Anterior cingulate cortex (tissue), 58 donors: Measurements from ENCODE around the gene AOPEP.

Experiments used
- DNase-seq, 58 donors: peaks; one replicate each; lab custom pipeline; 2025; lab: John Stamatoyannopoulos, UW

Gene AOPEP

GRCh38 chr9:95083086-95083768 is 356.7 kb downstream of the AOPEP start:
- DNase-seq: no peak

- DNase-seq: peak in 1 of 58 donors; percentile 44
Measured at GRCh38 chr9:95084254-95084934, 357.9 kb downstream of the AOPEP start.

DNA sequence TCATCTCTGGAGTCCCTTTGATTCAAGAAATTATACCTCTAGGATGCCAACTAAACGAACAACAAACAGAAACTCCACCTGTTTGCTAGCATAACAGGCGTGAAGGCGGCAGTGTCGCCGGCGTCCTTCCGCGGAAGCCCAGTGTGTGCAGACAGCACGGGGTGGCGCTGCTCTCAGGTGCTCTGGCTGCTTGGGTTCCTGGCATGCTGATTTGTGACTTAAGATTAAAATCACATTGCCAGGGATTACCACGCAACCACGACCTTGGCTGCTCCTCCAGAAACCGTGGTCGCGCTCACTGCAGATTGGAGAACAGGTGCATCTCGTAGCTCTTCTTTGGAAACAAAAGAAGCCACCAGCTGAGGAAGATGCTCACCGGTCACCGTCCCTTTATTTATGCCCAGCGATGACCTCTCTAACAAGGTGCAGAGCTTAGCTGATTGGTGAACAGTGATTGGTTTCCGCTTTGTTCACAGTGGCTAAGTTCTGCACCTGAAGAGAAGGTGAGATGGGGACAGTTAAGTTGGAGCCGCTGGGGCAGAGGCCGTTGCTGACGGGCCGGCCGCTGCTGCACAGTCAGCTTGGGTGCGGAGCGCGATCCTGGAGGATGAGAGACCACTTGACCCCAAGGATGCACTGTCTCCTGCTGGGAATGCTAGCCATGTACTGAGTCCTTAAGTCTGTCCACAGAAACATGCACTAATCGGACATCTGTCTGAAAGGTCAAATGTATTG is 358.7 kb downstream of the AOPEP start:
- no peak for DNase-seq

DNA sequence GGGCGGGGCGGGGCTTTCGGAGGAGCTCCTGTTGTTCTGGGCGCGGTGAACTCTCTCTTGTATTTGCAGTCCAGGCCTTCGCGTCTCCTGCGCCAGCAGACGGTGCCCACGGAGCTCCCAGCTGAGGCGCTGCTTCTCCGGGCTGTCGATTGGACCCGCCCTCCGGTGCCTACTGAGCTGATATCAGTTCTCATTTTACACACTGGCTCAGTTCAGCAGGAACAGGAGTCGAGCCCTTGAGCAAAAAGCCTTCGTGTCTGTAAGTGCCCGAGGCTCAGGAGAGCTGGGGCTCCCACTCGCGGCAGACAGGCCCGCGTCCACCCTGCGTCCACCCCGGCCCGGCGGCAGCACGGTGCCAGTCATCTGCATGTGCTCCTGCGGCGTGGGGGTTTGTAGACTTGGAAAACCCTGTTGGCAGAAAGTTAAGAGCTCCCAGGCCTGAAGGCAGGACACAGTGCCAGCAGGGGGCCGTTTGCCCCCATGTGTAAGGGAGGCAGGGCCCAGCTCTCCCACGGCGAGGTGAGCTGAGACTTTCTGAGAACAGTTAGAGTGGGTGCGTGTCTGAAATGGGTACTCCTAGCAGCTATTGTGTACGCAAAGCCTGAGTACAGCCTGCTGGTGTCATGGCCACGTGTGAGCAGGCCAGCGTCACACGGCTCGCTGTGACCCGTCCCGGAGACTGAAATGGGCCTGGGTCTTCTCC is 359.5 kb downstream of the AOPEP start:
- DNase-seq: peak in 6 of 58 donors; percentile 30 to 48 (median 39)

DNA sequence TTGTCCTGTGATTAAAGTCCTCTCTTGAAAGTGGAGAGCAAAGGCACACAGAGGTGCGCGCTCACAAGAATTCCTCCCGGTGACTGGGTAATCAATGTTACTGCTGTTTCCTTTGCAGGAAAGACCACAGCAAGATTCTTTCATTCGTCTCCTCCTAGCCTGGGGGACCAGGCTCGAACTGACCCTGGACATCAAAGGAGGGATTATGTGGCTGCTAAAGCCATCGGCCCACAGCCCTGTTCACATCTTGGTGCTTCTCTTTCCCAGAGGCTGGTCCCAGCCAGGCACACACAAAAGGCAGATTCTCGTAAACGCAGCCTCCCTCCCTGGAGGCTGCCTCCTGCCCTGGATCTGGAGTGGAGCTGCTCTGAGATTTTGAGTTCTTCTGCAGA is 360.1 kb downstream of the AOPEP start:
- peak in 1 of 58 donors; percentile 41 for DNase-seq

DNA sequence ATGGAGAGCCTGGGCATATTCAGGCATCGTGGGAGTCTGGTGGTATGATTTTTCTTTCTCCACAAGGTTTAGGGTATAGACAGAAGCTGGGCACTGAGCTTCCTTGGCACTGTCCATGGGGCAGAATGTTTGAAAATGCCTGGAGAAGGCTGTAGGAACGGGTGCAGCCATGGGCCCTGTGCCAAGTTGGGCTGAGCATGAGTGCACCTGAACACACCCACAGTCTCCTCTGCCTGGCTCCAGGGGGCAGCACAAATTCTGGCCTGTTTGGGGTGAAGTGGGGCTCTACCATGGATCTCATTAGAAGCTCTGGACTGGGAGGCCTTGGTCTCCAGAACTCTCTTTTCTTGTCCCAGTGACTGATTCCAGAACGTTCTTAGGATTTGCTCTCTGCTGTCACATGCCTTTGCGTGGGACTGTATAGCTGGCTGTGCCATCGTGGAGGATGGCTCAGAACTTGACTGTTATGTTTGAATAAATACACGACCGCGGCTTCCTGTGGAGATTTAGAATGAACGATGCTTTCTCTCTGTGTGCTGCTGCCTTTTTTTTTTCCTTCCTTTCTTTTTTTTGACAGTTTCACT is 361.3 kb downstream of the AOPEP start:
- peak in 2 of 58 donors; percentile 17 to 26 for DNase-seq

DNA sequence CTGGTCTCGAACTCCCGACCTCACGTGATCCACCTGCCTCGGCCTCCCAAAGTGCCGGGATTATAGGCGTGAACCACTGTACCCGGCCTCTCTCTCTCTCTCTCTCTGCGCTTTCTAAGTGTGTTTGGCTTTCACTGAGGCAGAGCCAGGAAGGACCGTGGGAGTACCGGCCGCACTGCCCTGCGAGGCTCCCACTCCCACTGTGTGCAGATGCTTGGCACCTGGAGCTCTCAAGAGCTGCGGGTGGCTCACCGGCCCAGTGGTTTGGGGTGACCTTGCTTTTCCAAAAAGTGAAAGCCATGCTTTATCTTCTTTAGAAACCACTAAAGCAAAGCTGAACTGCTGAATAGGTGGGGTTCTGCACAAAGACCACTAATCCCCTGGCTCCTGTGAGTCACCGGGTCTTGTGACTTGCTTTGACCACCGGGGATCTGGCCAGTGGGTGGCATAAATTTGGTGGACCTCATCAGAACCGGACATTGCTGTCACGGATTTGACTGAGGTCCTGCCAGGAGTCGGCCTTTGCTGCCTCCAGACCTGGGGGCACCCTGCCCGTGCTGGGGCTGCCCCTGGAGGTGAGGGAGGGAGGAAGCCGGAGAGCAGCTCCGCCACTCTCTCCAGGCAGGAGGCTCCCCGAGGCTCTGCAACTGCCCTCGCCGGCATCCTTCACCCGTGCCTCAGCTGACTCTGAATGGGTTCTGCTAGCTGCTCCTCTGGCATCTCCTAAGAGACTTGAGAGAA is 362.1 kb downstream of the AOPEP start:
- DNase-seq: peak in 1 of 58 donors; percentile 21

- no peak for DNase-seq
Measured at GRCh38 chr9:95089257-95090022, 362.9 kb downstream of the AOPEP start.

DNA sequence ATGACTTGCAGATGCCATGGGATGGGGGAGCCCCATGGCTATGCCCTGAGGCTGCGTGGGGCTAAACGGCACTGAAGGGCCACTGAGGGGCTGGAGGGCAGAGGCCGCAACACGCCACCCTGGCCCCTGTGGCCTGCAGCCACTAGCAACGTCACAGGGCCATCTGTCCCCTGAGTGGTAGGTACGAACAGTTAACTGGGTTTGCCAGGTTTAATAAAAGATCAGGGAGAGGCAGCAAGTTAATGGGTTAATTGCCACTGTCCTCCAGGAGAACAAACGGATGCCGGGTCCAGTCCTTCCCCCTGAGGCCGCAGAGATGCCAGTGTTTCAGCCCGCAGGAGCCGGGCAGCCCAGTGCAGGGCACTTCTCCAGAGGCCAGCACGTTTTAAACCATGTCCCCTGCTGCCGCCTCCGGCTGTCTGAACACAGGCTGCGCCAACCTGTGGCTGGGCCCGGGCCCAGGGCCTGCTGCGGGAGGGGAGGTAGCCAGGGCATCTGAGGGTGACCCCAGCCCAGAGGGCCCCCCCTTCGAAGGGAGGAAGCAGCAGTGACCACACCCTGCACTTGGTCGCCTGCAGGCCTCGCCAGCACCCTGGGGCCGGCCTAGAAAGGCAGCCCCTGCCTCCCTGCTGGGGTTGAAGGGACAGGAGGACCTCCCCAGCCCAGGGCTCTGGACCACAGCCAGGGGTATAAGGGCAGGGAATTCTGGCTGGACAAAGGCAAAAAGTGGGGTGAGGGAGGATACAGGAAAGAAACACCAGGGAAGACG is 363.7 kb downstream of the AOPEP start:
- DNase-seq: peak in 9 of 58 donors; percentile 17 to 59 (median 42)

DNA sequence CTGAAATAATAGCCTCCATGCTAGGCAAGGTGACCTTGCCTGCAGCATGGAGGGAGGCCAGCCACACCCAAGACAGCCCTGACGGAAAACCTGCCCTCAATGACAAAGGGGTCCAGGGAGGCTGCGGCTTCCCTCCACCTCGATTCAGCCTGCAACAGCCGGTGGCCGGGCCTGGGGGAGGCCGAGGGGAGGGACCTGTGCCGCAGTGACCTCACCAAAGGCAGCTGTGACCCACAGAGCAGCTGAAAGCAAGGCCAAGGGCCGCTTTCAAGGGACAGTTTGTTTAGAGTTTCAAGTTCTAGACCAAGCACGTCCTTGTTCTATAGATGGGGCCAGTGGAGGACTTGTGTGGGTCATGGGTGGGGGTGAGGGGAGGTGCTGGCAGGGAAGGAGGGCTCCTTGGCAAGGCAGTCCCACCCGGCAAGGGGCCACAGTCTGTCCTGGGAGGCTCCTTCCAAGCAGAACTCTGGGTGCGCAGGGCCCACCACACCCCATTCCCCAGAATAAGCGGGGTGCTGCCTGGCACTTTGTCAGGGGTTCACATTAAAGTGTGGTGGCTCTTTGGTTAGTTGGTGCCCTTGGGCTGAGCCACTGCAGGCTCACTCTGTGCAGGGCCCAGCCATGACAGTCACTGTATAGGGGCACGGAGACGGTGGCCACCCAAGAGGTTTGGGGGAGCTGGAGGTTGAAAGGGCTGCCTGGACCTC is 364.5 kb downstream of the AOPEP start:
- DNase-seq: peak in 3 of 58 donors; percentile 28 to 49 (median 31)

DNA sequence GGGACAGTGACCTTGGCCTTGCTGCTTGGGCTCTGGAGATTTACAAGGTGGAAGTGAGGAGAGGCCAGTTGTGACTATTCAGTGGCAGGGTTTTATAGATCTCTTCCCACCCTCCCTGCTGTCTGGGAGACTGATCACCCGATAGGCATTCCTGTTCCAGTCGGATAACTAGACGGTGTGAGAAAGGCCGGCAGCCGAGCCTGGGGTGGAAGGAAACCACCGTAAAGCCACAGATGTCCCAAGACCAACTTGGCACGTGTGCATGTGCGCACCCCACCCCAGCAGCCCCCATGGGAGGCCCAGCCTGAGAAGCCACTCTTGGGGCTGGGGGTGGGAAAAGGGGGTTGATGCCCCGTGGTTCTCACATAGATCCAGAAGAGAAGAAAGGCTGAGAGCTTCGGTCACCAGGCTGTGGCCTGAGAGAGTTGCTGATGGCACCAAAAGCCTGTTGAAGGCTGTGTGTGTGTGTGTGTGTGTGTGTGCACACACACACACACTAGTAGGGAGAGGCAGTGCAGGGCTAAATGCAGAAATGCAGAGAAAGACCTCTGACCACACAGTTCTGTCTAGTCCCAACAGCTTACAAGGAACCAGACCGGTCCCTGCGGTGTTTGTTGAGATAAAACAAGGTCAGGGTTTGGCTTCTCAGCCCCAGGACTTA is 365.2 kb downstream of the AOPEP start:
- no peak for DNase-seq

GRCh38 chr9:95092262-95093072 is 366.0 kb downstream of the AOPEP start:
- DNase-seq: peak in 1 of 58 donors; percentile 35

DNA sequence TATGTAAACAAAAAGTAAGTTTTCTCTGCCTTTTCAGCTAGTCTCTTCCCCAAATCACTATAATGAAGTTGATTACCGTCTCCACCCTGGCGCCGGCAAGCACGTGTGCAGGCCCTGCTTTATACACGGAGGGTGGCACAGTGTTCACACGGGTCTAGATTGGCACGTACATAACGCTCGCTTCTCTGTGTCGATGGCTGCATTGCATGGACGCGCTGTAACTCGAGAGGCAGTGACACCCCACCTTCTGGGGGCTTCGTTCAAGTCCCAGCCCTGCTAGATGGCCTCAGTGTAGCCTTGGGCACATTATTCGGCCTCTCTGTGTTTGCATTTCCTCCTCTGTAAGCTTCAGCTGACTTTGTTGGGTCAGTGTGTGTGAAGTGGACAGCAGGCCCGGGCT is 367.1 kb downstream of the AOPEP start:
- no peak for DNase-seq

DNA sequence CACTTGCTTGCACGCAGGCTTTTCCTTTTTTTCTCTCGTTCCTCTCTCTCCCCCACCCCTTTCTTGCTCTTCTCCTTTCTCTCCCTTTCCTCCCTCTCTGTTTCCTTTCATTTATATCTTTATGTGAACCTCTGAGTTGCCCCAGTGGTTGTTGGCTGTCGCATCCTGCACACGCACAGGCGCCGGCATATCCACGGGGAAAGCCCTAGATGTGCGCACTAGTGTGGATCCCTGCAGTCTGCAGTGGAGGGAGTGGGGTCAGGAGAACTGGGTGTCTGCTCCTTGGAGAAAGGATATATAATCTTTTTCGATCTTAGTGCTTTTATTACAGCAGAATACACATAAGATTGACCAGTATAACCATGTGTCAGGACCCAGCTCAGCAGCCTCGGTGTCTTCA is 367.5 kb downstream of the AOPEP start:
- DNase-seq: no peak

- DNase-seq: no peak
Measured at GRCh38 chr9:95095641-95096355, 369.3 kb downstream of the AOPEP start.
